Femur (tissue), 1 donor: ENCODE results near the gene CCT8.

Source experiments
- DNase-seq: peaks from one replicate; pipeline ENCODE4 v3.0.0-alpha.2; 2017

CCT8 gene

GRCh38 chr21:29076731-29077640, 3.5 kb upstream of the CCT8 start:
- DNase-seq: peak; percentile 50

DNA sequence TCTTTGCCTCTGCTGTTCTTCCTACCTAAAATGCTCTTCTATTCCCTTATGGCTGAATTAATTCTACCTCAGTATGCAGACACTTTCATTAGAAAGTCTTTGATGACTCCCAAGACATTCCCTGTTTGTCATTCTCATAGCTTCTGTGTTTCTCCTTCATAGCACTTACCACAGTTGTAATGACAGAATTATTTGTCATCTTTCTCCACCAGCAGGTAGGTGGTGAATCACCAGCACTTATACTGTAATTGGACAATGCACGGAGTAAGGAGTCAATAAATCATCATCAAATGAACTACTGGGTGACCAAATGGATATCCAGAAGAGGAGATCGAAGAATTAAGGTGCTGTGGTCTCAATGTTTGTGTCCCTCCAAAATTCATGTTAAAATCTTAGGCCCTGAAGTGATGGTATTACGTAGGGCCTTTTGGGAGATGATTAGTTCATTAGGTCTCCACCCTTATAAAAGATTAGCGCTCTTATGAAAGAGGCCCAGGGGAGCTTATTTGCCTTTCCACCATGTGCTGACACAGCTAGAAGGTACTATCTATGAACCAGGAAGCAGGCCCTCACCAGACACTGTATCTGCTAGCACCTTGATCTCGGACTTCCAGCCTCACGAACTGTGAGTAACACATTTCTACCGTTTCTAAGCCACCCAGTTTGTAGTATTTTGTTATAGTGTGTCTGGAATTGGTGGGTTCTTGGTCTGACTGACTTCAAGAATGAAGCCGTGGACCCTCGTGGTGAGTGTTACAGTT, 2.4 kb upstream of the CCT8 start:
- DNase-seq: no peak

DNA sequence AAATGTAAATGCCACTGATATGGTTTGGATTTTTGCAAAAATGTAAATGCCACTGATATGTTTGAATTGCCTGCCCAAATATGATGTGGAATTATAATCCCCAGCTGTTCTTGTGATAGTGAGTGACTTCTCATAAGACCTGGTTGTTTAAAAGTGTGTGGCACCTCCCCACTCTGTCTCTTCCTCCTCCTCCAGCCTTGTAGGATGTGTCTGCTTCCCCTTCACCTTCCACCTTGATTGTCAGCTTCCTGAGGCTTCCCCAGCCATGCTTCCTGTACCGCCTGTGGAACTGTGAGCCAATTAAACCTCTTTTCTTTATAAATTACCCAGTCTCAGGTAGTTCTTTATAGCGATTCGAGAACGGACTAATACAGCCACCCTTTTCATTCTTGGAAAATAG, 1.3 kb upstream of the CCT8 start:
- no peak for DNase-seq

- no peak for DNase-seq
Measured at GRCh38 chr21:29074007-29074376, 544 bp upstream of the CCT8 start.

DNA sequence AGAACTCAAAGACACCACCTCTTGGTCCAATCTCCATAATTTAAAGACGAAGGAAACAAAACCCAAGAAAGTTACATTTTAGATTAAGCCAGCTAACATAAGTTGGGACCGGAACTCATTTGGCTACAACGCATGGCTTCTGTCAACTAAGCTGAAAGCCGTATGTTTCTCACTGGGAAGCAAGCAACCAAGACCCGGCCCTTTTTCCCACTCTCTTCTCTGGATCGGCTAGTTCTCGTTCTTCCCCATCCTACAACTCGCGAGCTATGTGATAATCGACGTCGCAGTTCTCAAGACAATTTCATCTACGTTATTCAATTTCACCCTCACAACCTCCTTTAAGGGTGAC, 601 bp downstream of the CCT8 start:
- DNase-seq: no peak

- no peak for DNase-seq
Measured at GRCh38 chr21:29064850-29065481, 8.5 kb downstream of the CCT8 start.

DNA sequence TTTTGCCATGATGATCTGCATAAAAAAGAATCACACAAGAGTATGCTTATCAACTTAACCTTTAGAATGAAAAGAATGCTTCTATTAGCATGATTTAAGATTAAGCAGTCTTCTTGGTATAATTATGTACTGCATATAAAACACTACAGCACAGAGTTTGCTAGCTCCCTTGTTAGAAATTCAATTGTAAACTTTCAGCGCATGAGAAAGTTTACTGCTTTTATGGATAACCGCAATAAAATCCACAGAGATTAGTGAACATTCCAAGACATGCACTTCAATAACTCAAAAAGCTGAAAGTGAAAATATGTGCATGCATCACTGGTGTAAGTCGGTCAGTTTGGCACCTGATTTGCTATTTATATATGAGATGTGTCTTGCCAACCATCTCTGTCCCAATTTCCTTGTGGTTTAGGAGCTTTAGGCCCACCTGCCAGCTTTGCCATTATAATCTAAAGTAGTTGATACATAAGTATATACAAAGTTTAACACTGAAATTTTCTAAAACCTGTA, 16.9 kb downstream of the CCT8 start:
- no peak for DNase-seq

DNA sequence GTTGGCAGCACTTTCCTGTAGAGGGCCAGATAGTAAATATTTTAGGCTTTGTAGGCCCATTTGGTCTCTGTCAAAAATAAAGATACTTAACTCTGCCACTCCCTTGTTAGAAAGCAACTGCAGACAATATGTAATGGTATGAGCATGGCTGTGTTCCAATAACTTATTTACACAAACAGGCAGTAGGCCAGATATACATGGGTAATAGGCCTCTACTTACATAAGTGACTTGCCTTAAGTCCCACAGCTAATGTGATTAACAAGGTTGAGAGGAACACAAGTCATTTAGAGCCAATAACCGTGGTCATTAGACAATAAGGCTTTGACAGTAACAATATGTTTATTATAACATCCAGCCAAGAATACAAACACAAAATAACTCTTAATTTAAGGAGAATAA, 17.4 kb downstream of the CCT8 start:
- DNase-seq: no peak

GRCh38 chr21:29055080-29055479, 18.4 kb downstream of the CCT8 start:
- no peak for DNase-seq

GRCh38 chr21:29053656-29054055, 19.8 kb downstream of the CCT8 start:
- no peak for DNase-seq

GRCh38 chr21:29053011-29053553, 20.4 kb downstream of the CCT8 start:
- DNase-seq: no peak

- no peak for DNase-seq
Measured at GRCh38 chr21:29052224-29052623, 21.2 kb downstream of the CCT8 start.

DNA sequence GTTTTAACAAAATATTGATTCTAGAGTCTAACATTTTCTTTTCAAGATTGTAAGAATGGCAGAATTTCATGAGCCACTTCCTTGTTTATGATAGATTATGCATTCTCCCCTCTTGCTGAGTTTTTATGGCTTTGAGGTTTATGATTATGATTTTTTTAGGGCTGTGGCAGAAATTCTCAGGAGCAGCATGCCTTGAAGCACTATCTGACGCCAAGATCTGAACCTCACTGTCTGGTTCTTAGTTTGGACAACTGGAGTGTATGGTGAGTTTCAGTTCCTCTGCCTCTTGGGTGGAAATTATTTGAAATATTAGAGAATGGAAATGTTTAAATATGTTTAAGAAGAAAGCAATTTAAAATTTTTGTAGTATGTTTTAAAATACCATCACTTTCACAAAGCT, 38.8 kb downstream of the CCT8 start:
- no peak for DNase-seq

GRCh38 chr21:29033871-29034270, 39.6 kb downstream of the CCT8 start:
- no peak for DNase-seq

GRCh38 chr21:29033301-29033700, 40.1 kb downstream of the CCT8 start:
- DNase-seq: no peak

DNA sequence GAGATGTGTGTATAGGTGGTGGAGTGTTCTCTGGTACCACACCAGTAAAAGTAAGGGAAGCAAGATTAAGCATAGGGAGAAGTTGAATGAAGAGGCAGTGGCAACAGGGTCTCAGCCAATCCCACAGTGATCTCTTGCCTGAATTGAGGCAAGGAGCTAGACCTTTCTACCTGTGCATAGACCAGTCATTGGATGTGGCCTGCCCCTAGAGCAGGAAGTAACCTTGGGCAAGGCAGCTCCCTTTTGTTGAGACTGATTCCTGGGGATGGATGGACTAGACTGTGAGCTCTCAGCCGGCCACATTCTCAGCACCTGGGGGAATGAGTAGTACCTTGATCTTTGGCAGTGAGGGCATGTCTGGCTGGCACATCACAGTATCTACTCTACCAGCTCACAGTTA, 42.5 kb downstream of the CCT8 start:
- DNase-seq: no peak

DNA sequence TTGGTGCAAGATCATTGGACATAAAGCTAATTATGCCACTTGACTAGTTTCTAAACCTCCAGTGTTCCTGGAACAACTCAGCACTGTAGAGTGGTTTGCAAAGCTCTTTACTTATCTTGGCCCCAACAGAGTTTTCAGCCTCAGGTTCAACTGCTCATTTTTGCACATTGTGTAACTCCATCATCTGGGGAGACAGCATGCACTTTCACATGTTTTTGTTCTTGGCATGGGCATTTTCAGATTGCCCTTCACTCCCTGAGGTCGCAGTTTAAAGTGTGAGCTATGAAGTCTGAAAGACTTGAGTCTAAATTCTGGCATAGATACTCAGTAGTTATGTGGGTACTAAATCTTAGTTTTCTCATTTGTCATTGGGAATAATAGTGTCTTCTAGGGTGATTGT, 43.9 kb downstream of the CCT8 start:
- no peak for DNase-seq

GRCh38 chr21:29025328-29025713, 48.1 kb downstream of the CCT8 start:
- DNase-seq: no peak

DNA sequence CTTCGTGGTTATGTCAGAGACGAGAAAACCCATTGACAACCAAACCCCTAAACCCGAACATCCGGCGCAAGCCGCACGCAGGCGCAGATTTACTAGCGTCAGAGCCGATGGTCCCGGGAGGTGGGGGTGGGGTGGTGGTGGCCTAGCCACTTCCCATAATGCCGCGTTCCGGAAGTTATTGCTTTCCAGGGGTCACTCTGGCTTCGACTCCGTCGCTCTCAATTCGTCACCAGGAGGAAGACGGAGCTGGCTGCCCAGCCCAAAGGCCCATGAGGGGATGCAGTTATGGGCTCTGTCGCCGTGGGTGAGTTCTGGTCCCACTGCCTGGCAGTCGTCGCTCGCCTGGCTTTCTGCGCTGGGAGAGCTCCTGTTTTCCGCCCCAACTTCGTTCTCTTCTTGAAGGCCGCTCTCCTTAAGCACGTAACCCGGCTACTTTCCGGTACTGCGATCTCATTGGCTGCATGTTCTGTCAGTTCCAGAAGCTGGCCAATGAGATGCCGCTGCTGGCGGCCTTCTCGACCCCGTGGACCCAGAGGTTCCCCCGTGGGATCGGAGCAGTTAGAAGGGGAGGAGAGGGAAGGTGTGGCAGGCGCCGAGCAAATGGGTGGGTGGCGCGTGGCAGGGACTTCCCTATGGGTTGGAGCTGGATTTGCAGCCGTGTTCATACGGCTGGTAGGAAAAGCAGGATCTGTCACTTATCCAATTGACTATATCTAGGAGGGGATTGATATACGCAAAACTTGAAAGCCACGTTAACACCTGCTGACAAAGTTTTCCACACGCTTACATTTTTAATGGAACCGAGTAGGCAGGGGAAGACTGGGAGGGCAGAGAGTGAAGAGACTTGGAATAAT, 48.7 kb downstream of the CCT8 start, which contains the start of gene USP16:
USP16 (plus strand) TSS at position 195 of the 854 bp plus-strand sequence. CDS start 3,246 bp downstream, outside the sequence.
- DNase-seq: peak; percentile 98

DNA sequence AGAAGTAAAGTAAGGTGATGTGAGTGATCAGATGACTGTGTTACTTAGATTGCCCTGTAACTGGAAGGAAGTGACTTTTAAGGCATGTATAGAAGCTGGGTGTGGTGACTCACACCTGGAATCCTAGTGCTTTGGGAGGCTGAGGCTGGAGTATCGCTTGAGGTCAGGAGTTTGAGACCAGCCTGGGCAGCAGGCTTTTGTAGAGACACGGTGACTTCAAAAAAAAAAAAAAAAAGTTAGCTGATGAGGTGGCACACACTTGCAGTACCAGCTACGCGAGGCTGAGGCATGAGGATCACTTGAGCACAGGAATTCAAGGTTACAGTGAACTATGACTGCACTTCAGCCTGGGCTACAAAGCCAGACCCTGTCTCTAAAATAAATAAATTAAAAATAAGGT, 51.3 kb downstream of the CCT8 start:
- DNase-seq: no peak

- no peak for DNase-seq
Measured at GRCh38 chr21:29018540-29018939, 54.9 kb downstream of the CCT8 start.

DNA sequence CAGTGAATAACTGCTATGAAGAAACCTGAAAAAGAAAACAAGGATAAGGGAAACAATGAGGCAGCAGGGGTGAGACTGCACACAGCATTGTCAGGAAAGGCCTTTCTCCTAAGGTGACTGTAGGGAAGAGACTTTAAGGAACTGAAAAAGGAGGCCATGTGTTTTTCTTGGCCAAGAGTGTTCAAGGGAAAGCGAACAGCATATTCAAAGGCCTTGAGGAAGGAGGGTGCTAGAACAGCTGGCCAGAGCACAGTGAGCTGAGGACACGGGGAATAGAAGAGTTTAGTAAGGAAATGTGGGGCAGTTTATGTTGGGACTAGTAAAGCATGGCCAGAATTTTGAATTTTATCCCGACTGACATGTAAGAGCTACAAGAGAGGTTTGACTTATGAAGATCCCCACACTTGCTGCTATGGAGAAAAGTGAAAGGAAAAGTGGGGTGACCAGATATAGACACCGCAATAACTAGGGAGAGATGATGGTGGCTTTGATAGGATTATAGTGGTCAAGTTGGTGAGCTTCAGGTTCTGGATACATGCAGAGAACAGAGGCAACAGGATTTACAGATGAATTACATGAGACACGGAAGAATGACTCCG, 55.7 kb downstream of the CCT8 start:
- no peak for DNase-seq
